ENCODE data around the gene NLRP4.

GRCh38 chr19:55930996-55931515 lies 94.7 kb downstream of the NLRP4 start:
- TF ChIP-seq, protein P1, sequence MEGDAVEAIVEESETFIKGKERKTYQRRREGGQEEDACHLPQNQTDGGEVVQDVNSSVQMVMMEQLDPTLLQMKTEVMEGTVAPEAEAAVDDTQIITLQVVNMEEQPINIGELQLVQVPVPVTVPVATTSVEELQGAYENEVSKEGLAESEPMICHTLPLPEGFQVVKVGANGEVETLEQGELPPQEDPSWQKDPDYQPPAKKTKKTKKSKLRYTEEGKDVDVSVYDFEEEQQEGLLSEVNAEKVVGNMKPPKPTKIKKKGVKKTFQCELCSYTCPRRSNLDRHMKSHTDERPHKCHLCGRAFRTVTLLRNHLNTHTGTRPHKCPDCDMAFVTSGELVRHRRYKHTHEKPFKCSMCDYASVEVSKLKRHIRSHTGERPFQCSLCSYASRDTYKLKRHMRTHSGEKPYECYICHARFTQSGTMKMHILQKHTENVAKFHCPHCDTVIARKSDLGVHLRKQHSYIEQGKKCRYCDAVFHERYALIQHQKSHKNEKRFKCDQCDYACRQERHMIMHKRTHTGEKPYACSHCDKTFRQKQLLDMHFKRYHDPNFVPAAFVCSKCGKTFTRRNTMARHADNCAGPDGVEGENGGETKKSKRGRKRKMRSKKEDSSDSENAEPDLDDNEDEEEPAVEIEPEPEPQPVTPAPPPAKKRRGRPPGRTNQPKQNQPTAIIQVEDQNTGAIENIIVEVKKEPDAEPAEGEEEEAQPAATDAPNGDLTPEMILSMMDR (conservative IDR thresholded peaks at IDR 0.05; ENCODE audit: low read depth in 2 of 2), result no peak
- TF ChIP-seq REST (IDR thresholded peaks at IDR 0.05; ENCODE audit: unreplicated experiment), result no peak
- TF ChIP-seq POLR2AphosphoS5 (IDR thresholded peaks at IDR 0.05; ENCODE audit: low read depth), result no peak

All from GM23338 (cell line).